SH-SY5Y (cell line): ENCODE measurements around the gene KLHL36.

Source experiments
- GATA2 ChIP-seq: IDR thresholded peaks from 2 replicates; pipeline ENCODE4 v1.6.1; 2011; ENCODE audit warnings: mild to moderate bottlenecking, low read depth, low read length
- GATA3 ChIP-seq: IDR thresholded peaks from 2 replicates; pipeline ENCODE4 v1.6.1; 2011; ENCODE audit warnings: low read depth, mild to moderate bottlenecking, low read length, moderate library complexity

DNA sequence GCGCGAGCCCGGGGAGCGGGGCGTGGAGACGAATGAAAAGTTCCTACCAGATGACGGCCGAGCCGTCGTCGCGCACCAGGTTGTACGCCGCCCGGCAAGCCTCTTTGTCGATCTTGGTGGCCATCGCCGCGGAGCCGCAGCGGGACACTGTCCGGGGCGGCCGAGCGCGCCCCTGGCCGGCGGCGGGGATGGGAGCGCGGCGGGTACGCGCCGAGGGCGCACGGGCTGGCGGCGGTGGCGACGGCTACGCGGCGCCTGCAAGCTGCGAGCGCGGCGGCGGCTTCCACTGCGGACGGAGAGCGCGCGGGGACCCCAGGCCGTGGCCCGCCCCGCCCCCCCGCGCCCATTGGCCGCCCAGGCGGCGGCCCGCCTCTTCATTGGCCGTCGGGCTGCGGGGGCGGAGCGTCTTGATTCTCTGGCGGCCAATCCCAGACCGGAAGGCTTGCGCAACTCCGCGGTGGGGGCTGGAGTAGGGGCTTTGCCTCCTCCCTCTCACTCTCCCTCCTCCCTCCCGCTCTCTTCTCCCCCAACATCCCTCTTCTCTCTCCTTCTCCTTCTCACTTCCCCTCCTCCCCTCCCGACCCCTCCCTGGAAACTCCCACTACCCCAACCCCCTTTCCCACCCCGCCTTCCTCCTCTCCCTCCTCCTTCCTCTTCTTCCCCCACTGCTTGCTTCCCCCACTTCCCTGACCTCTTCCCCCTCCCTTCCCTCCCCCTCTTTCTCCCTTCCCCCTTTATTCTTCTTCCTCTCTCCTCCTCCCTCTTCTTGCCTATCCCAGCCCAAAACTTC, 30.3 kb upstream of the KLHL36 start, which contains the start of gene COTL1:
- TF ChIP-seq GATA2 (no peak), GATA3 (no peak)
